Measurements from ENCODE around the gene CUX1.

The CUX1 gene

GRCh38 chr7:102096706-102097427, 279.4 kb downstream of the CUX1 start:
- Histone ChIP-seq H3K4me1 (ENCODE audit: insufficient read depth, low read length) (peaks cover 14% of the 10 kb centered on the region), H3K9ac (ENCODE audit: low read depth, low read length) (no peak overlapping the region), H3K36me3 (ENCODE audit: insufficient read depth, low read length) (no peaks in the 10 kb centered on the region; the same call in 1 of the 2 replicates), H3K9me3 (ENCODE audit: control insufficient read depth, insufficient read depth, low read length) (no peaks in the 10 kb centered on the region)

- Histone ChIP-seq H3K4me1 (ENCODE audit: insufficient read depth, low read length) (peaks cover 14% of the 10 kb centered on the region), H3K9me3 (ENCODE audit: control insufficient read depth, insufficient read depth, low read length) (no peaks in the 10 kb centered on the region), H3K36me3 (ENCODE audit: insufficient read depth, low read length) (no peaks in the 10 kb centered on the region; the same call in 1 of the 2 replicates), H3K9ac (ENCODE audit: low read depth, low read length) (no peak overlapping the region)
Observed at GRCh38 chr7:102097601-102098161, 280.3 kb downstream of the CUX1 start.

GRCh38 chr7:102098986-102099385, 281.6 kb downstream of the CUX1 start:
- H3K9ac ChIP-seq (ENCODE audit: low read depth, low read length) = no peak overlapping the region
- no peaks in the 10 kb centered on the region; the same call in 1 of the 2 replicates for H3K36me3 ChIP-seq (ENCODE audit: insufficient read depth, low read length)
- peaks cover 9% of the 10 kb centered on the region for H3K4me1 ChIP-seq (ENCODE audit: insufficient read depth, low read length)

GRCh38 chr7:102099474-102099873, 282.0 kb downstream of the CUX1 start:
- Histone ChIP-seq H3K9ac (ENCODE audit: low read depth, low read length) (no peak overlapping the region), H3K9me3 (ENCODE audit: control insufficient read depth, insufficient read depth, low read length) (no peaks in the 10 kb centered on the region), H3K4me1 (ENCODE audit: insufficient read depth, low read length) (peaks cover 5% of the 10 kb centered on the region; the same call in 1 of the 2 replicates), H3K36me3 (ENCODE audit: insufficient read depth, low read length) (no peaks in the 10 kb centered on the region; the same call in 1 of the 2 replicates)

More at GRCh38 chr7:102098986-102099385, 281.6 kb downstream of the CUX1 start:
- no peaks in the 10 kb centered on the region for H3K9me3 ChIP-seq (ENCODE audit: control insufficient read depth, insufficient read depth, low read length)

GRCh38 chr7:102101111-102101551, 283.7 kb downstream of the CUX1 start:
- Histone ChIP-seq H3K9ac (ENCODE audit: low read depth, low read length) (no peak overlapping the region), H3K9me3 (ENCODE audit: control insufficient read depth, insufficient read depth, low read length) (no peaks in the 10 kb centered on the region), H3K4me1 (ENCODE audit: insufficient read depth, low read length) (0 out of 2 replicates have a peak, but pooled peaks cover 3% of the 10 kb centered on the region), H3K36me3 (ENCODE audit: insufficient read depth, low read length) (no peaks in the 10 kb centered on the region; the same call in 1 of the 2 replicates)

GRCh38 chr7:102101926-102102325, 284.5 kb downstream of the CUX1 start:
- 0 out of 2 replicates have a peak, but pooled peaks cover 3% of the 10 kb centered on the region for H3K4me1 ChIP-seq (ENCODE audit: insufficient read depth, low read length)
- H3K9me3 ChIP-seq (ENCODE audit: control insufficient read depth, insufficient read depth, low read length) = no peaks in the 10 kb centered on the region
- no peak overlapping the region for H3K9ac ChIP-seq (ENCODE audit: low read depth, low read length)
- H3K36me3 ChIP-seq (ENCODE audit: insufficient read depth, low read length) = no peaks in the 10 kb centered on the region; the same call in 1 of the 2 replicates

GRCh38 chr7:102103027-102103372, 285.6 kb downstream of the CUX1 start:
- Histone ChIP-seq H3K4me1 (ENCODE audit: insufficient read depth, low read length) (no peaks in the 10 kb centered on the region), H3K36me3 (ENCODE audit: insufficient read depth, low read length) (no peaks in the 10 kb centered on the region; the same call in 1 of the 2 replicates), H3K9ac (ENCODE audit: low read depth, low read length) (no peak overlapping the region), H3K9me3 (ENCODE audit: control insufficient read depth, insufficient read depth, low read length) (no peaks in the 10 kb centered on the region)

GRCh38 chr7:102104245-102104644, 286.8 kb downstream of the CUX1 start:
- Histone ChIP-seq H3K36me3 (ENCODE audit: insufficient read depth, low read length) (no peaks in the 10 kb centered on the region; the same call in 1 of the 2 replicates), H3K9me3 (ENCODE audit: control insufficient read depth, insufficient read depth, low read length) (no peaks in the 10 kb centered on the region), H3K4me1 (ENCODE audit: insufficient read depth, low read length) (no peaks in the 10 kb centered on the region), H3K9ac (ENCODE audit: low read depth, low read length) (no peak overlapping the region)

GRCh38 chr7:102106625-102107024, 289.2 kb downstream of the CUX1 start:
- Histone ChIP-seq H3K9ac (ENCODE audit: low read depth, low read length) (no peak overlapping the region), H3K36me3 (ENCODE audit: insufficient read depth, low read length) (no peaks in the 10 kb centered on the region; the same call in 1 of the 2 replicates), H3K9me3 (ENCODE audit: control insufficient read depth, insufficient read depth, low read length) (no peaks in the 10 kb centered on the region), H3K4me1 (ENCODE audit: insufficient read depth, low read length) (peaks cover 6% of the 10 kb centered on the region; the same call in 1 of the 2 replicates)

GRCh38 chr7:102107474-102108104, 290.2 kb downstream of the CUX1 start:
- Histone ChIP-seq H3K4me1 (ENCODE audit: insufficient read depth, low read length) (peaks cover 8% of the 10 kb centered on the region; the same call in 1 of the 2 replicates), H3K9ac (ENCODE audit: low read depth, low read length) (no peak overlapping the region), H3K9me3 (ENCODE audit: control insufficient read depth, insufficient read depth, low read length) (no peaks in the 10 kb centered on the region), H3K36me3 (ENCODE audit: insufficient read depth, low read length) (no peaks in the 10 kb centered on the region; the same call in 1 of the 2 replicates)

GRCh38 chr7:102111061-102112041, 293.9 kb downstream of the CUX1 start:
- Histone ChIP-seq H3K9me3 (ENCODE audit: control insufficient read depth, insufficient read depth, low read length) (no peaks in the 10 kb centered on the region), H3K4me1 (ENCODE audit: insufficient read depth, low read length) (peaks cover 8% of the 10 kb centered on the region; the same call in 1 of the 2 replicates), H3K36me3 (ENCODE audit: insufficient read depth, low read length) (peaks cover 3% of the 10 kb centered on the region), H3K9ac (ENCODE audit: low read depth, low read length) (no peak overlapping the region)

- no peak overlapping the region for H3K9ac ChIP-seq (ENCODE audit: low read depth, low read length)
- peaks cover 8% of the 10 kb centered on the region; the same call in 1 of the 2 replicates for H3K4me1 ChIP-seq (ENCODE audit: insufficient read depth, low read length)
- no peaks in the 10 kb centered on the region for H3K9me3 ChIP-seq (ENCODE audit: control insufficient read depth, insufficient read depth, low read length)
- H3K36me3 ChIP-seq (ENCODE audit: insufficient read depth, low read length) = peaks cover 3% of the 10 kb centered on the region; the same call in 1 of the 2 replicates
Observed at GRCh38 chr7:102115181-102115580, 297.8 kb downstream of the CUX1 start.

- Histone ChIP-seq H3K36me3 (ENCODE audit: insufficient read depth, low read length) (peaks cover 3% of the 10 kb centered on the region; the same call in 1 of the 2 replicates), H3K9me3 (ENCODE audit: control insufficient read depth, insufficient read depth, low read length) (no peaks in the 10 kb centered on the region), H3K4me1 (ENCODE audit: insufficient read depth, low read length) (peaks cover 8% of the 10 kb centered on the region; the same call in 1 of the 2 replicates), H3K9ac (ENCODE audit: low read depth, low read length) (no peak overlapping the region)
Observed at GRCh38 chr7:102115931-102116330, 298.5 kb downstream of the CUX1 start.
